Upper lobe of left lung (tissue), 4 donors: Measurements from ENCODE around the gene FANCC.

Experiments
- CTCF ChIP-seq, 6 experiments: fragments of 450-650 bp in 4 of 6; fragments of 200-600 bp in 2 of 6; sonication (generic) in 2 of 6; IDR thresholded peaks; one replicate each; pipeline ENCODE4 v1.5.1; 2016 to 2019; ENCODE audit warnings: antibody characterized with exemption in 6 of 6
- POLR2A ChIP-seq, 4 donors: fragments of 450-650 bp; IDR thresholded peaks; one replicate each; pipeline ENCODE4 v1.5.1; 2016 to 2017; ENCODE audit warnings: antibody characterized with exemption in 4 of 4, mild to moderate bottlenecking in 2 of 4

- no peak for TF ChIP-seq POLR2A (IDR thresholded peaks at IDR 0.05)
- no peak for TF ChIP-seq CTCF (IDR thresholded peaks at IDR 0.05)
These were observed 208.7 kb downstream of the FANCC start for GRCh38 chr9:95108777-95109176.
